Natural killer cell (primary cell): ENCODE results near the gene SLC15A3. TPM values are rescaled to one million over a fixed set of nuclear protein-coding genes. Genes with fewer than 3 reads are reported as not detected.

Experiments used
- ATAC-seq, 3 donors: fragments of 150-1000 bp in 2 of 3; fragments of 200-7000 bp in 1 of 3; cut with Tn5 transposase; 1 replicate in 1 of 3; 2 replicates in 2 of 3; pipeline ENCODE4 v1.10.0; 2021; ENCODE audit warnings: mild to moderate bottlenecking in 2 of 3, moderate library complexity in 2 of 3
- DNase-seq, 2 donors: peaks; one replicate each; pipeline versions ENCODE4 v3.0.0 to v3.0.0-alpha.2; 2013 to 2021; ENCODE audit warnings: mixed read lengths in 1 of 2
- H3K27ac ChIP-seq: one replicate; pipeline ENCODE4 v1.5.1; 2013; ENCODE audit warnings: mild to moderate bottlenecking, low read length
- H3K27me3 ChIP-seq: one replicate; pipeline ENCODE4 v1.6.1; 2013; ENCODE audit warnings: low read length; ENCODE audit not compliant: control insufficient read depth, insufficient read depth
- H3K36me3 ChIP-seq: one replicate; pipeline ENCODE4 v1.6.1; 2013; ENCODE audit warnings: low read length; ENCODE audit not compliant: control insufficient read depth, insufficient read depth
- H3K4me1 ChIP-seq: one replicate; pipeline ENCODE4 v1.6.1; 2013; ENCODE audit warnings: low read length; ENCODE audit not compliant: control insufficient read depth, insufficient read depth
- H3K4me3 ChIP-seq: one replicate; pipeline ENCODE4 v1.5.1; 2013; ENCODE audit warnings: low read length
- H3K9me3 ChIP-seq: one replicate; pipeline ENCODE4 v1.6.1; 2013; ENCODE audit warnings: low read length; ENCODE audit not compliant: control insufficient read depth, insufficient read depth
- H3K27ac Mint-ChIP-seq, 2 donors: one replicate each; pipeline ENCODE4 v1.8.0; 2022; ENCODE audit warnings: mild to moderate bottlenecking in 2 of 2, mixed read lengths in 2 of 2, moderate library complexity in 1 of 2
- H3K27me3 Mint-ChIP-seq, 2 donors: one replicate each; pipeline ENCODE4 v1.8.0; 2022; ENCODE audit warnings: low read depth in 2 of 2, mixed read lengths in 2 of 2
- H3K36me3 Mint-ChIP-seq: one replicate; pipeline ENCODE4 v1.8.0; 2022; ENCODE audit warnings: mixed read lengths
- H3K4me1 Mint-ChIP-seq, 2 donors: one replicate each; pipeline ENCODE4 v1.8.0; 2022; ENCODE audit warnings: mixed read lengths in 2 of 2
- H3K4me3 Mint-ChIP-seq: one replicate; pipeline ENCODE4 v1.8.0; 2022; ENCODE audit warnings: mild to moderate bottlenecking, moderate library complexity, mixed read lengths
- H3K9me3 Mint-ChIP-seq, 2 donors: one replicate each; pipeline ENCODE4 v1.8.0; 2022; ENCODE audit warnings: mixed read lengths in 2 of 2
- CTCF ChIP-seq: fragments of 200-600 bp; IDR thresholded peaks from one replicate; pipeline ENCODE4 v1.8.0; 2022; ENCODE audit warnings: antibody characterized with exemption
- WGBS: methylation state at CpG from one replicate; pipeline ENCODE4 v1.1.7; 2013; ENCODE audit warnings: missing lambda C conversion rate; ENCODE audit not compliant: insufficient coverage; 5-methylcytosine and 5-hydroxymethylcytosine counted together
- intact Hi-C: fragments of 100-400 bp; cut with micrococcal nuclease; formaldehyde crosslinking; loops from one replicate; pipeline ENCODE4 v1.14.2; 2022
- total RNA-seq, 4 donors: library from RNA; stranded (reverse); fragments of 120-200 nt in 1 of 4; gene quantifications; one replicate each; pipeline versions ENCODE4 v1.2.3 to v1.2.4, GENCODE V29; 2013 to 2022

The SLC15A3 gene
- total RNA-seq, 3 donors from 2014 or later (not counting 1 experiment from before 2014, with no cell fraction given): 11.6 to 26.5 (median 20.1) TPM

- DNase-seq (no peak), ATAC-seq (peak in 1 of 3 donors; percentile 45)
- no peaks in the 10 kb centered on the region for H3K9me3 ChIP-seq
- peaks cover 4% of the 10 kb centered on the region for H3K27me3 ChIP-seq
- no peaks in the 10 kb centered on the region for H3K36me3 Mint-ChIP-seq
- intact Hi-C loops: no loop called here
- no peak for TF ChIP-seq CTCF
- 60% methylated on average over 5 of the region's 5 CpGs for WGBS
- no peaks in the 10 kb centered on the region for H3K9me3 Mint-ChIP-seq
- H3K36me3 ChIP-seq: no peaks in the 10 kb centered on the region
- H3K27ac ChIP-seq: peak overlapping the region; percentile 2
- H3K4me3 Mint-ChIP-seq: no peak overlapping the region
- H3K27ac Mint-ChIP-seq: no peak overlapping the region
- peaks cover 15 to 22% of the 10 kb centered on the region in 2 donors for H3K4me1 Mint-ChIP-seq
- H3K4me1 ChIP-seq: peaks cover 32% of the 10 kb centered on the region
- H3K27me3 Mint-ChIP-seq: peaks cover 0 to 8% of the 10 kb centered on the region in 2 donors
- H3K4me3 ChIP-seq: no peak overlapping the region
Measured at GRCh38 chr11:60954421-60954820, 2.4 kb upstream of the SLC15A3 start.

GRCh38 chr11:60953781-60954180 is 1.8 kb upstream of the SLC15A3 start:
- 64% methylated on average over 6 of the region's 6 CpGs for WGBS
- H3K27me3 Mint-ChIP-seq: peaks cover 4 to 9% of the 10 kb centered on the region in 2 donors
- DNase-seq: peak in 1 of 2 donors; percentile 25

GRCh38 chr11:60952742-60953170 is 780 bp upstream of the SLC15A3 start:
- peak overlapping the region; percentile 67 for H3K27ac ChIP-seq
- peaks cover 8 to 10% of the 10 kb centered on the region in 2 donors for H3K27me3 Mint-ChIP-seq
- no peak for ATAC-seq
- H3K27ac Mint-ChIP-seq: peak overlapping the region; percentile 2 to 93
- H3K36me3 Mint-ChIP-seq: no peaks in the 10 kb centered on the region
- no peaks in the 10 kb centered on the region for H3K9me3 Mint-ChIP-seq
- H3K36me3 ChIP-seq: no peaks in the 10 kb centered on the region
- TF ChIP-seq CTCF: no peak
- H3K4me1 Mint-ChIP-seq: peaks cover 15 to 26% of the 10 kb centered on the region in 2 donors
- H3K4me3 Mint-ChIP-seq: peak overlapping the region; percentile 63
- intact Hi-C loops: no loop called here
- H3K4me3 ChIP-seq: peak overlapping the region; percentile 53
- H3K4me1 ChIP-seq: peaks cover 32% of the 10 kb centered on the region
- WGBS: 13% methylated on average over 3 of the region's 3 CpGs
- H3K9me3 ChIP-seq: no peaks in the 10 kb centered on the region
- DNase-seq: no peak
- H3K27me3 ChIP-seq: peaks cover 4% of the 10 kb centered on the region

More at GRCh38 chr11:60953781-60954180, 1.8 kb upstream of the SLC15A3 start:
- Histone ChIP-seq H3K4me1 (peaks cover 32% of the 10 kb centered on the region), H3K4me3 (no peak overlapping the region), H3K36me3 (no peaks in the 10 kb centered on the region), H3K9me3 (no peaks in the 10 kb centered on the region), H3K27ac (peak overlapping the region; percentile 2), H3K27me3 (peaks cover 4% of the 10 kb centered on the region)
- Mint-ChIP-seq H3K36me3 (no peaks in the 10 kb centered on the region), H3K27ac (peak overlapping the region in 1 of 2 donors; percentile 93), H3K4me1 (peaks cover 15 to 22% of the 10 kb centered on the region in 2 donors), H3K4me3 (no peak overlapping the region), H3K9me3 (no peaks in the 10 kb centered on the region)
- intact Hi-C loops: no loop called here
- ATAC-seq: peak in 1 of 3 donors; percentile 25
- TF ChIP-seq CTCF: no peak

GRCh38 chr11:60951606-60951903 is 421 bp downstream of the SLC15A3 start:
- DNase-seq (no peak), ATAC-seq (peak in 1 of 3 donors; percentile 23)
- H3K27ac ChIP-seq: peak overlapping the region; percentile 67
- H3K4me3 Mint-ChIP-seq: peak overlapping the region; percentile 89
- H3K9me3 Mint-ChIP-seq: no peaks in the 10 kb centered on the region
- H3K27me3 Mint-ChIP-seq: peaks cover 8 to 10% of the 10 kb centered on the region in 2 donors
- peak overlapping the region; percentile 53 for H3K4me3 ChIP-seq
- H3K4me1 Mint-ChIP-seq: peaks cover 15 to 26% of the 10 kb centered on the region in 2 donors
- H3K36me3 ChIP-seq: no peaks in the 10 kb centered on the region
- peak overlapping the region in 1 of 2 donors; percentile 93 for H3K27ac Mint-ChIP-seq
- TF ChIP-seq CTCF: no peak
- H3K36me3 Mint-ChIP-seq: no peaks in the 10 kb centered on the region
- H3K4me1 ChIP-seq: peaks cover 32% of the 10 kb centered on the region
- H3K27me3 ChIP-seq: peaks cover 4% of the 10 kb centered on the region
- no peaks in the 10 kb centered on the region for H3K9me3 ChIP-seq
- 6% methylated on average over 8 of the region's 8 CpGs for WGBS
- intact Hi-C loops: no loop called here
